ENCODE measurements around the gene ANO8.
A peak's percentile ranks its signal among the peaks of the same experiment; 100 is the strongest.

The ANO8 gene

GRCh38 chr19:17294051-17294891, 40.4 kb downstream of the ANO8 start:
- Histone ChIP-seq H3K36me3 (ENCODE audit: insufficient read depth, low read depth, low read length) (peaks cover 15% of the 10 kb centered on the region), H3K27ac (ENCODE audit: low read length) (no peak overlapping the region), H3K4me3 (ENCODE audit: low read length) (peak overlapping the region; percentile 40; the same call in 1 of the 2 replicates), H3K27me3 (ENCODE audit: insufficient read depth, low read length) (no peaks in the 10 kb centered on the region), H3K9me3 (ENCODE audit: insufficient read depth, low read depth, low read length) (peaks cover 5% of the 10 kb centered on the region), H3K9ac (ENCODE audit: low read depth, low read length) (no peak overlapping the region), H3K4me1 (ENCODE audit: insufficient read depth, low read length) (0 out of 2 replicates have a peak, but pooled peaks cover 3% of the 10 kb centered on the region)

DNA sequence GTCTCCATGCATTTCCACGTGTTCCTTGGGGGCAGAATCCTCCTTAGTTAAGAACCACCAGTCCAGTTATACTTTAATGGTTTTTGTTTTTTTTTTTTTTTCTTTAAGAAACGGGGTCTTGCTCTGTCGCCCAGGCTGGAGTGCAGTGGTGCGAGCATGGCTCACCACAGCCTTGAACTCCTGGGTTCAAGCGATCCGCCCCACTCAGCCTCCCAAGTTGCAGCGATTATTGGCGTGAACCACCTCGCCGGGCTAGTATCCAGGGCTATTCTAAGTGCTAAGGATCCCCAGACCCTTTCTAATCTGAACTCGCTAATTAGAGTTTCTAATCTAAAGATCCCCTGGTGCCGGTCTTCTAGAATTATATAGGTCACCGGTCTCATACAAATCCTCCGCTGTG, 41.0 kb downstream of the ANO8 start:
- H3K36me3 ChIP-seq (ENCODE audit: insufficient read depth, low read depth, low read length), result peaks cover 12% of the 10 kb centered on the region
- H3K4me1 ChIP-seq (ENCODE audit: insufficient read depth, low read length), result 0 out of 2 replicates have a peak, but pooled peaks cover 3% of the 10 kb centered on the region
- H3K27ac ChIP-seq (ENCODE audit: low read length), result no peak overlapping the region
- peaks cover 5% of the 10 kb centered on the region for H3K9me3 ChIP-seq (ENCODE audit: insufficient read depth, low read depth, low read length)
- peak overlapping the region; percentile 40; the same call in 1 of the 2 replicates for H3K4me3 ChIP-seq (ENCODE audit: low read length)
- no peaks in the 10 kb centered on the region for H3K27me3 ChIP-seq (ENCODE audit: insufficient read depth, low read length)
- H3K9ac ChIP-seq (ENCODE audit: low read depth, low read length), result no peak overlapping the region

DNA sequence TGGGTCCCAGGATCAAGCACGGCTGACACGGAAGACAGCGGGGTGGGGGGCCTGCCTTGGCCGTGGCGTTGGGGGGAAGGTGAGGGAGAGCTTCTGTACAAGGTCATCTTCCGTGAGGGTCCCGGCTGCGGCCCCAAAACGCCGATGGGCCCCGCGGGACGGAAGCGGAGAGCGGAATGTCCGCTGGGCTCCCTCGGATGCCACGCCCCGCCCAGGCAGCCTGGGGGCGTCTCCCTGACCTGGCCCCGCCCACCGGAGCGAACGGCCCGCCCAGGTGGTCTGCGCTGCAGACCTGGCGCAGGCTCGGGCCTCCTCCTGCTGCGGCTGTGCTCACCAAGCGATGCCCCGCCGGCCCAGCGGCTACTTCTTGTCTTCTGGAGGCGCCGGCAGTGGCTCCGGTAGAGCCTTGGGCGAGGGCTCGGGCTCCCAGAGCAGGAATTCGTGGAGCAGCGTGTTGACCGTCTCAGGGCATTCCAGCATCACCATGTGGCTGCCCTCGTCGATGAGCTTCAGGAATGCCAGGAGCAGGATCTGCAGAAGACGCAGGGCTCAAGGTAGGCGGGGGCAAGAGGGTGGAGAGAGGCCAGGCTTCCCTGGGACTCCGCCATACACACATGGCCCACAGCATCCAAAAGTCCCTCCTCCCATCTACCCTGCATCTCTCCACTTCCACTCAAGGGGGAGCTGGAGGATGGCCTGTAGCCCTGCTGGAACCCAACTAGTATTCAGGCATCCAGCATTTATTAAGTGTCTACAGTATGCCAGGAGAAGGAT, 42.2 kb downstream of the ANO8 start:
- Histone ChIP-seq H3K9ac (ENCODE audit: low read depth, low read length) (peak overlapping the region; percentile 88; the same call in 1 of the 2 replicates), H3K9me3 (ENCODE audit: insufficient read depth, low read depth, low read length) (no peaks in the 10 kb centered on the region), H3K27me3 (ENCODE audit: insufficient read depth, low read length) (no peaks in the 10 kb centered on the region), H3K4me3 (ENCODE audit: low read length) (peak overlapping the region; percentile 85), H3K27ac (ENCODE audit: low read length) (peak overlapping the region; percentile 55), H3K36me3 (ENCODE audit: insufficient read depth, low read depth, low read length) (peaks cover 6% of the 10 kb centered on the region; the same call in 1 of the 2 replicates), H3K4me1 (ENCODE audit: insufficient read depth, low read length) (0 out of 2 replicates have a peak, but pooled peaks cover 3% of the 10 kb centered on the region)

GRCh38 chr19:17289489-17289888, 45.2 kb downstream of the ANO8 start:
- Histone ChIP-seq H3K9me3 (ENCODE audit: insufficient read depth, low read depth, low read length) (no peaks in the 10 kb centered on the region), H3K4me3 (ENCODE audit: low read length) (no peak overlapping the region), H3K9ac (ENCODE audit: low read depth, low read length) (no peak overlapping the region), H3K27ac (ENCODE audit: low read length) (no peak overlapping the region), H3K36me3 (ENCODE audit: insufficient read depth, low read depth, low read length) (0 out of 2 replicates have a peak, but pooled peaks cover 4% of the 10 kb centered on the region), H3K4me1 (ENCODE audit: insufficient read depth, low read length) (0 out of 2 replicates have a peak, but pooled peaks cover 3% of the 10 kb centered on the region), H3K27me3 (ENCODE audit: insufficient read depth, low read length) (no peaks in the 10 kb centered on the region)

- Histone ChIP-seq H3K27me3 (ENCODE audit: insufficient read depth, low read length) (peaks cover 14% of the 10 kb centered on the region), H3K9ac (ENCODE audit: low read depth, low read length) (no peak overlapping the region), H3K9me3 (ENCODE audit: insufficient read depth, low read depth, low read length) (no peaks in the 10 kb centered on the region), H3K4me1 (ENCODE audit: insufficient read depth, low read length) (no peaks in the 10 kb centered on the region), H3K36me3 (ENCODE audit: insufficient read depth, low read depth, low read length) (no peaks in the 10 kb centered on the region; the same call in 1 of the 2 replicates), H3K27ac (ENCODE audit: low read length) (no peak overlapping the region), H3K4me3 (ENCODE audit: low read length) (no peak overlapping the region)
These were observed 47.9 kb downstream of the ANO8 start for GRCh38 chr19:17286752-17287151.

- Histone ChIP-seq H3K9me3 (ENCODE audit: insufficient read depth, low read depth, low read length) (no peaks in the 10 kb centered on the region), H3K27me3 (ENCODE audit: insufficient read depth, low read length) (peaks cover 19% of the 10 kb centered on the region), H3K36me3 (ENCODE audit: insufficient read depth, low read depth, low read length) (no peaks in the 10 kb centered on the region; the same call in 1 of the 2 replicates), H3K9ac (ENCODE audit: low read depth, low read length) (no peak overlapping the region), H3K4me1 (ENCODE audit: insufficient read depth, low read length) (no peaks in the 10 kb centered on the region), H3K27ac (ENCODE audit: low read length) (no peak overlapping the region), H3K4me3 (ENCODE audit: low read length) (no peak overlapping the region)
These were observed 48.4 kb downstream of the ANO8 start for GRCh38 chr19:17286263-17286662.

GRCh38 chr19:17285415-17286135, 49.1 kb downstream of the ANO8 start:
- Histone ChIP-seq H3K27ac (ENCODE audit: low read length) (no peak overlapping the region), H3K4me3 (ENCODE audit: low read length) (no peak overlapping the region), H3K4me1 (ENCODE audit: insufficient read depth, low read length) (no peaks in the 10 kb centered on the region), H3K27me3 (ENCODE audit: insufficient read depth, low read length) (peaks cover 24% of the 10 kb centered on the region), H3K9ac (ENCODE audit: low read depth, low read length) (no peak overlapping the region), H3K9me3 (ENCODE audit: insufficient read depth, low read depth, low read length) (no peaks in the 10 kb centered on the region), H3K36me3 (ENCODE audit: insufficient read depth, low read depth, low read length) (no peaks in the 10 kb centered on the region; the same call in 1 of the 2 replicates)

- H3K9me3 ChIP-seq (ENCODE audit: insufficient read depth, low read depth, low read length), result no peaks in the 10 kb centered on the region
- H3K4me3 ChIP-seq (ENCODE audit: low read length), result no peak overlapping the region
- no peaks in the 10 kb centered on the region for H3K4me1 ChIP-seq (ENCODE audit: insufficient read depth, low read length)
- H3K27ac ChIP-seq (ENCODE audit: low read length), result no peak overlapping the region
- H3K36me3 ChIP-seq (ENCODE audit: insufficient read depth, low read depth, low read length), result peaks cover 8% of the 10 kb centered on the region; the same call in 1 of the 2 replicates
- H3K27me3 ChIP-seq (ENCODE audit: insufficient read depth, low read length), result peaks cover 24% of the 10 kb centered on the region
- no peak overlapping the region for H3K9ac ChIP-seq (ENCODE audit: low read depth, low read length)
These were observed 51.1 kb downstream of the ANO8 start for GRCh38 chr19:17283504-17283996.

GRCh38 chr19:17282488-17283125, 52.0 kb downstream of the ANO8 start:
- Histone ChIP-seq H3K27me3 (ENCODE audit: insufficient read depth, low read length) (peaks cover 24% of the 10 kb centered on the region), H3K9ac (ENCODE audit: low read depth, low read length) (peak overlapping the region; percentile 30; the same call in 1 of the 2 replicates), H3K36me3 (ENCODE audit: insufficient read depth, low read depth, low read length) (peaks cover 11% of the 10 kb centered on the region; the same call in 1 of the 2 replicates), H3K4me1 (ENCODE audit: insufficient read depth, low read length) (no peaks in the 10 kb centered on the region), H3K9me3 (ENCODE audit: insufficient read depth, low read depth, low read length) (no peaks in the 10 kb centered on the region), H3K4me3 (ENCODE audit: low read length) (peak overlapping the region; percentile 62; the same call in 1 of the 2 replicates), H3K27ac (ENCODE audit: low read length) (no peak overlapping the region)

DNA sequence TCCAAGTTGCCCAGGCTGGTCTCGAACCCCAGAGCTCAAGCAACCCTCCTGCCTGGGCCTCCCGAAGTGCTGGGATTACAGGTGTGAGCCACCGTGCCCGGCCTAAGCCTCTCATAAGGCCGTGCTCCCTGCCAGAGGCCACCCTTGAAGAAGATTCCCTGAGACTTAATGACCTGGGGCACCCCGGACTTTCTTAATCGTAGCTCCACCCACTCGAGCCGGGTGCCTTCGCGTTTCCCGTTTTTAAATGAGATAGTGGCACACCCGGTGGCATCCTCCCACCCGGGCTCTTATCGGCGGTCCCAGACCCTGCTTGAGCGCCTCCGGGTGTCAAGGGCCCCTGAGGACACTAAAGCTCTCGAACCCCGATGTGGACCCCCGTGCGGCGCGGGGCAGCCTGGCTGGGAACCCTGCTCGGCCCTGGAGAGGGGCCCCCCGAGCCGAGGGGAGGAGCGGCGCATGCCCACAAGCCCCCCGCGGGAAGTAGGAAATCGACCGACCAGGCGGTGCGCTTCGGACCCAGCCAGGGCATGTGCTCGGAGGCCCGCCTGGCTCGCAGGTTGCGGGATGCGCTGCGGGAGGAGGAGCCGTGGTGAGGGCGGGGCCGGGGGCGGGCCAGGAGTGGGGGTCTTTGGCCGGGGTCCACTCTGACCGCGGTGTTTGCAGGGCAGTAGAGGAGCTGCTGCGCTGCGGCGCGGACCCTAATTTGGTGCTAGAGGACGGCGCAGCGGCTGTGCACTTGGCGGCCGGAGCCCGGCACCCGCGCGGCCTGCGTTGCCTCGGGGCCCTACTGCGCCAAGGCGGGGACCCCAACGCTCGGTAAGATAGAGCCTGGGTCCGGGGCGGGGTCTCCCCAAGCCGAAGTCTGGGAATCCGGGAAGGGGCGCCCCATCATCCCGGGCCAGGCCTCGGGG, 53.0 kb downstream of the ANO8 start, which contains the start of gene ANKLE1:
TSS of gene ANKLE1 (plus strand) at position 511 of the 914 bp plus-strand sequence. CDS start at position 531, 20 bp downstream.
- H3K27ac ChIP-seq (ENCODE audit: low read length), result no peak within 1 kb of the TSS

More for the DNA sequence above, 53.0 kb downstream of the ANO8 start, which contains the start of gene ANKLE1:
- Histone ChIP-seq H3K9ac (ENCODE audit: low read depth, low read length) (peak within 1 kb of the TSS; percentile 30; the same call in 1 of the 2 replicates), H3K9me3 (ENCODE audit: insufficient read depth, low read depth, low read length) (no peaks in the 10 kb centered on the region), H3K36me3 (ENCODE audit: insufficient read depth, low read depth, low read length) (peaks cover 21% of the 10 kb centered on the region), H3K27me3 (ENCODE audit: insufficient read depth, low read length) (peaks cover 24% of the 10 kb centered on the region), H3K4me1 (ENCODE audit: insufficient read depth, low read length) (no peaks in the 10 kb centered on the region), H3K4me3 (ENCODE audit: low read length) (peak within 1 kb of the TSS; percentile 62; the same call in 1 of the 2 replicates)

Data from iPS-20b (cell line).